ENCODE results near the gene SH3RF1.

- TF ChIP-seq CTCF (IDR thresholded peaks at IDR 0.05) (no peak), POLR2AphosphoS5 (IDR thresholded peaks at IDR 0.05; ENCODE audit: low read depth, low read length) (no peak), TCF7L2 (IDR thresholded peaks at IDR 0.05; ENCODE audit: low read depth, low read length) (no peak), REST (IDR thresholded peaks at IDR 0.05; ENCODE audit: insufficient read depth in 1 of 2, low read depth in 2 of 2, low read length in 1 of 2) (no peak), SIN3A (IDR thresholded peaks at IDR 0.05; ENCODE audit: borderline replicate concordance, insufficient read depth, low read depth, low read length) (no peak)
Measured at GRCh38 chr4:169154121-169154520, 116.6 kb downstream of the SH3RF1 start.
